AG09309 (cell line): Measurements from ENCODE around the gene GSX2.
"Not testable (repeated sequence)": the region's sequence is repeated elsewhere in the genome, so short reads cannot be mapped to it uniquely, and the experiment has no call there.

Experiments used
- DNase-seq: peaks from one replicate; pipeline ENCODE4 v3.0.0-alpha.2; 2010; ENCODE audit warnings: low read depth
- H3K4me3 ChIP-seq: 2 replicates; pipeline ENCODE4 v1.5.1; 2011; ENCODE audit warnings: mild to moderate bottlenecking, low read depth, low read length, moderate library complexity; ENCODE audit not compliant: control insufficient read depth
- CTCF ChIP-seq: IDR thresholded peaks from 2 replicates; pipeline ENCODE4 v1.5.1; 2011; ENCODE audit warnings: mild to moderate bottlenecking, low read depth, low read length, inconsistent platforms; ENCODE audit not compliant: insufficient read depth, control insufficient read depth; ENCODE audit errors: missing control alignments

GSX2 gene

DNA sequence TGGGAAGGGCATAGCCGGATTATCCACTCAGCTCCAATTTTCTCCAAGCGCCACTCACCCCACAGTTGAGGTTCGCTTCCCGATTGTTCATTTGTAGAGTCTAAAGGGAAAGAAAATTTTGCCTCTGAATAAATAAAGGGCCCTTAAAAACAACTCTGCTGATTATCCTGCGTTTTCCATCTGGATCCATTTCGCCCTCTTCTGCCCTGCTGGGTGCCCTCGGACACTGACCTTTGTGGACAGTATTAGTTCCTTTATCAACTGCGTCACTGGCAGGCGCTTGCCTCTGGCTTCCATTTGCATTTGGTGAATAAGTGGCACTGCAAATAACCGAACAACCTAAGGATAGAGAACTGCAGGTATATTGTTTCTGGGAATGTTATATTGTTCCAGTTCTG is 10.1 kb downstream of the GSX2 start:
- no peak overlapping the region for H3K4me3 ChIP-seq
- DNase-seq, result no peak
- no peak for TF ChIP-seq CTCF

- not testable (repeated sequence) for DNase-seq, H3K4me3 ChIP-seq
Observed at GRCh38 chr4:54113206-54113605, 13.2 kb downstream of the GSX2 start.

DNA sequence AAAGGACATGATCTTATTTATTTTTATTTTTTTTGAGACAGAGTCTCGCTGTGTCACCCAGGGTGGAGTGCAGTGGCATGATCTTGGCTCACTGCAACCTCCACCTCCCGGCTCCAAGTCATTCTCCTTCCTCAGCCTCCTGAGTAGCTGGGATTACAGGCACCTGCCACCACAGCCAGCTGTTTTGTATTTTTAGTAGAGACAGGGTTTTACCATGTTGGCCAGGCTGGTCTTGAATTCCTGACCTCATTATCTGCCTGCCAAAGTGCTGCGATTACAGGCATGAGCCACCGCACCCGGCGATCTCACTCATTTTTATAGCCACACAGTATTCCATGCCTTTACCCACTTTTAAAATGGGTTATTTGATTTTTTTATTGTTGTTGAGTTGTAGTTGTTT is 16.3 kb downstream of the GSX2 start:
- not testable (repeated sequence) for DNase-seq, H3K4me3 ChIP-seq

- H3K4me3 ChIP-seq, result no peak overlapping the region
- TF ChIP-seq CTCF, result no peak
- no peak for DNase-seq
Observed at GRCh38 chr4:54118850-54119589, 19.1 kb downstream of the GSX2 start.

- H3K4me3 ChIP-seq, result no peak overlapping the region
- no peak for TF ChIP-seq CTCF
- DNase-seq, result no peak
Observed at GRCh38 chr4:54120518-54120917, 20.6 kb downstream of the GSX2 start.

GRCh38 chr4:54127660-54128059 is 27.7 kb downstream of the GSX2 start:
- H3K4me3 ChIP-seq, result no peak overlapping the region
- TF ChIP-seq CTCF, result no peak
- DNase-seq, result no peak

DNA sequence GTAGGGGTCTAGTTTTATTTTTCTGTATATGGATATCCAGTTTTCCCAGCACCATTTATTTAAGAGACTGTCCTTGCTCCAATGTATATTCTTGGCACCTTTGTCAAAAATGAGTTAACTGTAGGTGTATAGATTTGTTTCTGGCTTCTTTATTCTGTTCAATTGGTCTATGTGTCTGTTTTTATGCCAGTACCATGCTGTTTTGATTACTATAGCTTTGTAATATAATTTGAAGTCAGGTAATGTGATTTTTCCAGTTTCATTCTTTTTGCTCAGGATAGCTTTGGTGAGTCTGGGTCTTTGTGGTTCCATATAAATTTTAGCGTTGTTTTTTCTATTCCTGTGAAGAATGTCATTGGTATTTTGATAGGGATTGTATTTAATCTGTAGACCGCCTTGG is 28.7 kb downstream of the GSX2 start:
- not testable (repeated sequence) for DNase-seq, H3K4me3 ChIP-seq

DNA sequence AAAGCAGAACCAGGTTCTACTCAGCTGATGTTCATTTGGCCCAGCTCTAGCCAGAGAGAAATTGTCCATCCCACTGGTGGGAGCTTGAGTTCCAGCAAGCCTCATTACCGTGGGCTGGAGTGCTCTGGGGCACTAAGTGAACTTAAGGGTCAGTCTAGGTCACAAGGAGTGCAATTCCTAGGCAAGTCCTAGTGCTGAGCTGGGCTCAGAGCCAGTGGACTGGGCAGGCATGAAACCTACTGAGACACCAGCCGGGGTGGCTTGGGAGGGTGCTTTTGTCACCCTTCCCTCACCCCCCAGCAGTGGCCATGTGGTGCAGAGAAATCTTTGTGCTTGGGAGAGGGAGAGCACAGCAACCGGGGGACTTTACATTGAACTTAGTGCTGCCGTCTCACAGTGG is 39.4 kb downstream of the GSX2 start:
- no peak overlapping the region for H3K4me3 ChIP-seq
- TF ChIP-seq CTCF, result no peak
- DNase-seq, result no peak

DNA sequence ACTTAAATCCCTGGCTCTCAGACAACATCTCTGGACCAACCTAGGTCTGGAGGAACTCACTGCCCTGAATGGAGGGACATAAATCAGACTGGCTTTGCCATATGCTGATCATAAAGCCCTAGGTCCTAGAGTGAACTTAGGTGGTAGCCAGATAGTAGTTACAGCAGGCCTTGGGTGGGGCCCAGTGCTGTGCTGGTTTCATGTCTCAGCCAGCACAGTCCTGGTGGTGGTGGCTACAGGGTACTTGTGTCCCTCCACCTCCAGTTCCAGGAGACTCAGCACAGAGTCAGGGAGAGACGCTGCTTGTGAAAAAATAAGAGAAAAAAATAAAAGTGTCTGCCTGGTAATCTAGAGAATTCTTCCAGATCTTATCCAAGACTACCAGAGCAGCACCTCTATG is 40.3 kb downstream of the GSX2 start:
- no peak overlapping the region for H3K4me3 ChIP-seq
- TF ChIP-seq CTCF, result no peak
- no peak for DNase-seq
